NCI-H2081 (cell line): Measurements from ENCODE around the gene MARK1.
"Not testable (repeated sequence)": the region's sequence is repeated elsewhere in the genome, so short reads cannot be mapped to it uniquely, and the experiment has no call there.

Source experiments
- DNase-seq, 2 experiments: peaks; one replicate each; lab custom pipeline; 2025; lab: John Stamatoyannopoulos, UW

Gene MARK1

GRCh38 chr1:220528679-220529501 is 954 bp downstream of the MARK1 start:
- DNase-seq: peak; percentile 40 to 56

DNA sequence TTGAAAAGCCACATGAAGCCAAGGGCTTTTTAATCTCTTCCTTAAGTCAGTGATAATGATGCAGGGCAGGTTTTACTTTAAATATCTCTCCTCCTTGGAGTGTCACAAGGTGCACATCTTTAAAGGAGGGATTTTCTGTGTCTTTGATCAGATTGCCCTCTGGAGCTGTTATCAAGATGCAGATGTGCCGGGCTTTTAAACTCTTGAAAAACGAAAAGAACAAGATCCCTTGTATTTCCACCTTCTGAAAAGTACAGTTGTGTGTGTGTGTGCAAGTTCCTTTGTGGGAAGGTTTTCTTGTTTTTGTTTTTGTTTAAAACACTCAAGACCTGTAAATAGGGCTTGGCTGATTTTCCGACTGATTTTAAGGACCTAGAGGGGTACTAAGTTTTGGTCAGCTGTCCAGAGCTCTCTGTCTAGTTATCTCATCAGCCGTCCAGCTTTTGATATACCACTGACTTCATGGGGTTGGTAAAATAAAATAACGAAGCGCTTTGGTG is 1.6 kb downstream of the MARK1 start:
- peak in 1 of 2 experiments; percentile 24 for DNase-seq

DNA sequence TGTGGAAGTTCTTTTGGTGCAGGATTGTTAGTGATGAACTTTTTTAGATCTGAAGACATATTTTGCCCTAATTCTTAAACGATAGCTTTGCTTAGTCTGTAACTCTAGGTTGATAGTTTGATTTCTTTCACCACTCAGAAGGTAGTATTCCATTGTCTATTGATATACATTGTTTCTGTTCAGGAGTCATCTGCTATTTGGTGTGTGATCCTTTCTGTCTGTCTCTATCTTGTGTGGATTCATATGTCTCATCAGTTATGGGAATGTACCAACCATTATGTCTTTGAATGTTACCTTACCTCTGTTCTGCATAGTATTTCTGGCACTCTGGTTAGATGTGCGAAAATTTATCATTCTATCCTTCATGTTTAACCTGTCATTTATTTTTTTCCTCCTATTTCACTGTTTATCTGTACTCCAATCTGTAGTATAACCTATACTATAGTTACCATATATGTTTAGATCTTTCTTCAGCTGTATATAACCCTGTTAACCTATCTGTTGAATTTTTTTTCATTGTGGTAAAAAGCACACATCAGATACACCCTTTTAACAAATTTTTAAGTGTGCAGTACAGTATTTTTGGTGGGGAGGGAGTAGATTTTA is 5.7 kb downstream of the MARK1 start:
- DNase-seq: no peak

DNA sequence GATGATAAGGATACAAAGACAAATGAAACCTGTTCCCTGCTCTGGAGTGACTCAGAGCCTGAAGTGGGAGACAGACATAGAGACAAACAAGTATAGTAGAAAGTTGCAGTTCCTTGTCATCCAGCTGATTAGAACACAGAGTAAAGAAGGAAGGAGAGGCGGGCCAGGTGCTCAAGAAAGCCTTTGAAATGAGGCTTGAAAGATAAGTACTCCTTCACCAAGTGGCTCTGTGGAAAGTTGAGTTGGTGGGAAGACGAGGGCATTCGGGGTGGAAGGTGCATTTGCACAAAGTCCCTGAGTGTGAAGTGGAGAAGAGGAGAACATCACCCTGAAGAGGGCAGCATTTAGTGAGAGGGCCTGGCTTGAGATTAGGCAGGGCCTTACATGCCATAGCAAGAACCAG is 17.0 kb downstream of the MARK1 start:
- DNase-seq: no peak

GRCh38 chr1:220550811-220551399 is 23.0 kb downstream of the MARK1 start:
- no peak for DNase-seq

GRCh38 chr1:220551718-220552117 is 23.8 kb downstream of the MARK1 start:
- DNase-seq: no peak

- no peak for DNase-seq
Observed at GRCh38 chr1:220552672-220553260, 24.8 kb downstream of the MARK1 start.

DNA sequence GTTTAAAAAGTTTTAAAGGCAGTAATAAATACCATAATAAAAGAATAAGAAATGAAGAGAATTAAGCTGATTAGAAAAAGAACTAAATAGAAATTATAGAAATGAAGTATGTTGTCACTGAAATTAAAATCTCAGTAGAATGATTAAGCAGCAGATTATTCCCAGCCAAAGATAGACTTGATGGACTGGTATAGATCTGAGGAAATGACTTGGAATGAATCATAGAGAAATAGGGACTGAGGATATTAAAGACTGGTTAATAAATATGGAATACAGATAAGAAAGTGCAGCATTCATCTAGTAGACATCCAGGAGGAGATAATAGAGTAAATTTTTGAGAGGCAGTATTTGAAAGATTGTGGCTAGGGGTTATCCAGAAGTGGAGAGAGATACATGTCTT is 28.7 kb downstream of the MARK1 start:
- DNase-seq: no peak

DNA sequence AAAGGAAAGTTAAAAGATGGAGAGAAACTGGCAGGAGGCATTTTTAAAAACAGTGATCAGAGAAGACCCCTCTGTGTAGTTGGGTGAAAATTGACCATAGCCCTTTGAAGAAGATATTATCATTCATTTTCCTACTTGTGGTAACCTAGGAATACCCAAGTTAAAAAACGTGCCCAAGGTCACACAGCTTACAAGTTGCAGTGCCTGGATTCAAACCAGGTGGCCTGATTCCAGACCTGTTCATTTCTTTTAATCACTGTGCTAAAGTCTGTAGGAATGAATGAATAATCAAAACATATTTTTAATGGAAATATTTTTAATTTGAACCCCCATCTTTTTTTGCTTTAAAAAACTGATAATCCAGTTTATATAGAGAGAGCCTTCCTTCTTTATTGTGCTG is 35.6 kb downstream of the MARK1 start:
- DNase-seq: no peak

DNA sequence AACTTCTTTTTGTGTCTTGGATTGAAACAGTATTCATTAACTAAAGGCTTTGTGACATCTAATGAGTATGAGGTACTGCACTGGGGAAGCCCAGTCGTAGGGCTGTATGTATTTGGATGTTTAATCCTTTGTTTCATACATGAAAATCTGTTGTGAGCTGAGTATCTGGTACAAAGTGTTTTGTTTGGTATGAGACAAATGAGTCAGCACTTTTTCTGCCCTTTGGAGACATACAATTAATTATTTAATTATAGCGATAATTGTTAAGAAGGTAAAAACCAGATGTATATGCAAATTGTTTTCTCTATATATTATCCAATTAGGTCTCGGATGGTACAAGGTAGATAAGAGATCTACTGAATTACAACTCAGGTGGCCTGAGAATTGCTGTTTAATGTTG is 36.3 kb downstream of the MARK1 start:
- DNase-seq: no peak

DNA sequence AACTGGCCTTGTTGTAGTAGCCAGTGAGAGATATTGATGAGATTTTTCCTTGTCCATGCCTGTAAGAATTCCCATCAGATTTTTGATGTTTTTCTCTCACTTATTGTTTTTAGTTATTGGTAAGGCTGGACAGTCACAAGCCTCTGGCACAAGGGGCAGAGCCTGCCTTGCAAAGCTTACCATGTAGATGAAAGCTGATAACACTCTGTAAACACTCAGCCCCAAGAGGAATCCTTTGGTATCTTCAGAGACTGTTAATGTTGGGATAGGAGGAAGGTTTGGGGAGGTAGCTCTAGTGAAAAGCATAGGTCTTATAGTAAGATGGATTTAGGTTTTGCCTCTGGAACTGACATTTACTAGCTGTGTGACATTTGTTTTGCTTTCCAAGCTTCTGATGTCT is 37.7 kb downstream of the MARK1 start:
- no peak for DNase-seq

DNA sequence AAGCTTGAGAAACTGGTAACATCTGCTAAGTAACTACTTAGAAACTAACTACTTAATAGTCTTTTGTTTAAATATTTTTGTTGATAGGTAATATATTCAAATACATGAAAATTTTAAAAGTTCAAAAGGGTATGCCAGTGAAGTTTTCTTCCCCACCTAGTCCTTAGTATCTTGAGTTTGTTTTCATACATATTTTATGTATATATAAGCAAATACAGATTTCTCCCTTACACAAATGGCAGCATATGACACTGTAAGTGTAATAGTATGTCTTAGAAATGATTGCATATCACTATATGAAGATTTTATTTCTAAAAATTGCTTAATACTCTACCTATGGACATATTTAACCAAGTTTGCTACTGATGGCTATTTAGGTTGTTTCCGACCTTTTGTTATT is 38.9 kb downstream of the MARK1 start:
- no peak for DNase-seq

DNA sequence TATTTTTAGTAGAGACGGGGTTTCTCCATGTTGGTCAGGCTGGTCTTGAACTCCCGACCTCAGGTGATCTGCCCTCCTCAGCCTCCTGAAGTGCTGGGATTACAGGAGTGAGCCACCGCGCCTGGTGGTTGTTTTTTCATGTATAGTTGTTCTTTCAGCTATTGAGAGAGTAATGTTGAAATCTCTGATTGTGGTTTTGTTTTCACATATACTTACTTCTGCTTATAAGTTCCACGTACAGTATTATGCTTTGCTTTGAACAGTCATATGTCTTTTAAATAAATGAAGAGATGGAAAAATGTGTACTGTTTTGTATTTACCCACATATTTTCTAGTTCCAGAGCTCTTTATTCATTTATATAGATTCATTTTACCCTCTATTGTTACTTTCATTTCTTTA is 44.5 kb downstream of the MARK1 start:
- DNase-seq: no peak

DNA sequence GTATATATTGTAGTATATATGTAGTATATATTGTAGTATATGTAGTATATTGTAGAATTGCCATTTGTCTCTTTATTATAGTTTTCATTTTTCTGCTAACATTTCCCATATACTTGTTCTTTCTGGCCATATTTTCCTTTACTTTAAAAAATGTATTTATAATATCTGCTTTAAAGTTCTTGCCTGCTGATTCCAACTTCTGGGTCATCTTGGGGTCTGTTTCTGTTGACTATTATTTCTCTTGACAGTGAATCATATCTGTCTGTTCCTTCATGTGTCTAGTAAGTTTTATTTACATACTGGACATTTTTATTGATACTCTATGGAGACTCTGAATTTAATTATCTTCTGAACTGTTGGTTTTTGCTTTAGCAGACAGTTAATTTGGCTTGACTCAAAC is 45.9 kb downstream of the MARK1 start:
- DNase-seq: no peak

DNA sequence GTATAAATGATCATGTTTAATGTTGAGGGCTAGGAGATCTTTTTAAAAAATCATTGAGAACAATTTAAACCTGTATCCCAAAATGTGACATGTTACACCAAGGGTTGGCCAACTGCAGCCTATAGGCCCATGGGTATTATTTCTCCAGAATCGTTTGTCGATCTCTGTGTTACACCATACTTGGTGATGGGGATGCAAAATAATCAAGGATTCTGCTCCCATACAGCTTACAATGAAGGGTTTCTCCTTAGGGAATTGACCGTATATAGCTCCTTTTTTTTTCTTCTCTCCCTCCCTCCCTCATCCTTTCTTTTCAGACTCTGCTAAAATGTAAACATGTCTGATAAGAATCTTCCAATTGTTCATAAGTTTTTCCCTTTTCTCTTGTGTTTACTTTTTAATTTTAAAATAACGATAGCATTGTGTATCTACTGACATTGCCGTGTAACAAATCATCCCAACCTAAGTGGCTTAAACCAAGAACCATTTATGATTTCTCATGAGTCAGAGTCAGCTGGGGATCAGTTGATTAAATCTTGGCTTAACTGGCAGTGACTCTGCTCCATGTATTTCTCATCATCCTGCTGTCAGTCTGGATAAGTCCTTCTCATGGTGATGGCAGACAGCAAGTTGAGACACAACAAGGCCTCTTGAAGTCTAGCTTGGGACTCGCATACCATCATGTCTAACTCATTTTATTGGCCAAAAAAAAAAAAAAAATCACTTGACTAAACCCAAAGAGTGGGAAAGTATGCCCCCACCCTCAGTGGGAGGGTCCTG is 48.0 kb downstream of the MARK1 start:
- DNase-seq: no peak

- DNase-seq: no peak
Observed at GRCh38 chr1:220577926-220578325, 50.0 kb downstream of the MARK1 start.

GRCh38 chr1:220579317-220579716 is 51.4 kb downstream of the MARK1 start:
- peak in 1 of 2 experiments; percentile 72 for DNase-seq

GRCh38 chr1:220592714-220593113 is 64.8 kb downstream of the MARK1 start:
- no peak for DNase-seq

GRCh38 chr1:220594356-220594755 is 66.4 kb downstream of the MARK1 start:
- no peak for DNase-seq

GRCh38 chr1:220595179-220595578 is 67.2 kb downstream of the MARK1 start:
- no peak for DNase-seq

DNA sequence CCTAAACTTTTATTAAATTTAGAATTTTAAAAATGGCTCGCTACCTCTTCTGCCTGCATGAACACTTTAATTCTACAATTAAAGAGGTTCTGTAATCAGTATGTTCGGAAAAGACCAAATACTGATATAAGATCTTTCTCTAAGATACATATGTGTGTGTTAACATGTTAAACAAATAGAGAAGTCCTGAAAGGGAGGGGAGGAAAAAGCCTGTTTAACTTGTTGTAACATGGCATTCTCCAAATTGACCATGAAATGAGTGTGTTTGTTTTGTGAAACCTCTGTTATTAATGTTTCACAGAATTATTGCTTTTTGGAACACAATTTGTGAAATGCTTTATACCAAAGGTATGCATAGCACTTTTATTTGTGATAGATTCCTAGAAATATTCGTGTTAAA is 77.0 kb downstream of the MARK1 start:
- no peak for DNase-seq

DNA sequence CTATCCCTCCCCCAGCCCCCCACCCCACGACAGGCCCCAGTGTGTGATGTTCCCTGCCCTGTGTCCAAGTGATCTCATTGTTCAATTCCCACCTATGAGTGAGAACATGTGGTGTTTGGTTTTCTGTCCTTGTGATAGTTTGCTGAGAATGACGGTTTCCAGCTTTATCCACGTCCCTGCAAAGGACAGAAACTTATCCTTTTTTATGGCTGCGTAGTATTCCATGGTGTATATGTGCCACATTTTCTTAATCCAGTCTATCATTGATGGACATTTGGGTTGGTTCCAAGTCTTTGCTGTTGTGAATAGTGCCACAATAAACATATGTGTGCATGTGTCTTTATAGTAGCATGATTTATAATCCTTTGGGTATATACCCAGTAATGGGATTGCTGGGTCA is 77.7 kb downstream of the MARK1 start:
- not testable (repeated sequence) for DNase-seq
